Left renal pelvis (tissue), 4 donors: ENCODE measurements around the gene LRRIQ4. TPM values are rescaled to one million over a fixed set of nuclear protein-coding genes. Genes with fewer than 3 reads are reported as not detected.

Source experiments
- polyA plus RNA-seq, 4 donors: library from polyadenylated mRNA; unstranded; fragments of 120-200 nt; gene quantifications; one replicate each; pipeline ENCODE4 v1.2.1, GENCODE V29; 2013; ENCODE audit not compliant: insufficient read length in 4 of 4

LRRIQ4 gene
- polyA plus RNA-seq, 4 donors, result 0.10 to 0.50 (median 0.18) TPM

Other genes with a start within 250 kb of the LRRIQ4 start
- 100 to 1,000 TPM; 125 to 224 (median 186) TPM for gene MECOM, start 149.2 kb upstream of the LRRIQ4 start, polyA plus RNA-seq
- under 1 TPM in 1 of 4 donors, not detected in 3; 0.59 TPM for gene TERC, start 47.8 kb upstream of the LRRIQ4 start, polyA plus RNA-seq
- gene ACTRT3, start 43.3 kb upstream of the LRRIQ4 start, polyA plus RNA-seq, result 1 to 10 TPM; 3.4 to 5.3 (median 3.9) TPM
- 10 to 100 TPM; 27.9 to 38.5 (median 31.0) TPM for gene MYNN, start 39.5 kb upstream of the LRRIQ4 start, polyA plus RNA-seq
- 10 to 100 TPM in 3 of 4 donors, 1 to 10 TPM in 1; 8.1 to 16.7 (median 14.2) TPM for gene LRRC34, start within 50 bp of the LRRIQ4 start, polyA plus RNA-seq
- gene LRRC31, start 57.1 kb downstream of the LRRIQ4 start, polyA plus RNA-seq, result under 1 TPM; 0.07 to 0.32 (median 0.19) TPM
- gene SAMD7, start 98.7 kb downstream of the LRRIQ4 start, polyA plus RNA-seq, result not detected
- 100 to 1,000 TPM; 159 to 200 (median 183) TPM for gene SEC62, start 153.9 kb downstream of the LRRIQ4 start, polyA plus RNA-seq
- 10 to 100 TPM in 3 of 4 donors, 1 to 10 TPM in 1; 2.9 to 45.7 (median 40.6) TPM for gene GPR160, start 225.1 kb downstream of the LRRIQ4 start, polyA plus RNA-seq